Fibroblast of skin of back (primary cell): Measurements from ENCODE around the gene DNAH7.
A peak's percentile ranks its signal among the peaks of the same experiment; 100 is the strongest.
"Not testable (repeated sequence)": the region's sequence is repeated elsewhere in the genome, so short reads cannot be mapped to it uniquely, and the experiment has no call there.

Experiments
- DNase-seq: peaks from one replicate; pipeline ENCODE4 v3.0.0-alpha.2; 2013

DNAH7 gene

GRCh38 chr2:195967336-195967735, 101.3 kb downstream of the DNAH7 start:
- peak; percentile 26 for DNase-seq

DNA sequence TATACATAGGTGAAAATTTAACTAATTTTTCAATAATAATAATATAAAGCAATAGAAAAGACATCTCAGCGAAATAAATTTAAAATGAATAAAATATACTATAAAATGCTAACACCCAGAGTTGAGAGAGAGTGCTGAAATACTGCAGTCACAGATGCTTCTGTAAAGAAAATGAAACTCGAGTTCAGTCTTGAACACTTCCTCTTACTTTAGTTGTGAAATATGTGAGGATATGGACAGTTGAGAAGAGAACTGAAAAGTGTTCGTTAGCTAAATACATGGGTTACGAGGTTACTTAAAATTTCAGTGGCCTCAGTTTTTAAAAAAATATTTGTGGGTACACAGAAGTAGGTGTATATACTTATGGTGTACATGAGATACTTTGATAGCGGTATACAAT, 106.8 kb downstream of the DNAH7 start:
- DNase-seq: no peak

DNA sequence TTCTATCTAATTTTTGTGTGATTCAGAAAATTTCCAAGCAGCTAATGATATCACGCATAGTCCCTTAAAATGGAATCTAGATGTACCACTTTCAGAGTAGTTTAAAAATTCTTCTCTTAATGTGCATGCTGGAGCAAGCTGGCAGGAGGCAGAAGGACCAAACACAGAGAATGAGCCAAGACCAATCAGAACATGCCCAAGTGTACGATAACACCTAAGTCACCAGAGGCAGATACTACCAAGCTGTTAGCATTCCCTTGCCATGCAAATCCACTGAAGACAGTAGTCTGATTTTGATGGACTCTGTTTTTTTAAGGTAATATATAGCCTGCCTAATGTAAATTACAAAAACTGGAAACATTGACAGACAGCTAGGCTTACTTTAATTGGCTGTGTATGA, 109.3 kb downstream of the DNAH7 start:
- DNase-seq: no peak

GRCh38 chr2:195956725-195957124, 111.9 kb downstream of the DNAH7 start:
- no peak for DNase-seq

GRCh38 chr2:195945056-195945455, 123.6 kb downstream of the DNAH7 start:
- DNase-seq: no peak

GRCh38 chr2:195937176-195937575, 131.5 kb downstream of the DNAH7 start:
- no peak for DNase-seq

DNA sequence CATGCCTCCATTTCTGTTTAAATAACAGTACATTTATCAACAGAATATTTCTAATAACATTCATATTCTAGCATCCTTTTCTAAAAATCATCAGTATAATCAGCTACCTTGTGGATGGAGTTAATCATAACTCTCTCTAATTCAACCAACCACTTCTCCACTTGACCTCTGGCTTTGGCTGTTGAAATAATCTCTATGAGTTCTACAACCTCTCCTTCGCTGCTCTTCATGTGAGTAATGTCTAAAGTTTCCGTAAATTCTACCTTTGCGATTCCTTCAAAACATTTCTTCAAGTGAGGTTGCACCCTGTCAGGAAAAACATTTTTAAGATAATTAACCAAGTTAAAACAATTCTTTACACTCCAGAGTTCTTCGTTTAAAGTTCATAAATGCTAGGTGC, 134.2 kb downstream of the DNAH7 start:
- DNase-seq: no peak

DNA sequence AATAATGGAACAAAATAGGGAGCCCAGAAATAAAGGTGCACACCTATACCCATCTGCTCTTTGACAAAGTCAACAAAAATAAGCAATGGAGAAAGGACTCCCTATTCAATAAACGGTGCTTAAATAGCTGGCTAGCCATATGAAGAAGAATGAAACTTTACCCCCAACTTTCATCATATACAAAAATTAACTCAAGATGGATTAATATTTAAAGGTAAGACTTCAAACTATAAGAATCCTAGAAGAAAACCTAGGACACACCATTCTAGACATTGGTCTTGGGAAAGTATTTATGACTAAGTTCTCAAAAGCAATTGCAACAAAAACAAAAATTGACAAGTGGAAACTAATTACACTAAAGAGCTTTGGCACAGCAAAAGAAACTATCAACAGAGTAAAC, 139.1 kb downstream of the DNAH7 start:
- DNase-seq: no peak

- no peak for DNase-seq
Observed at GRCh38 chr2:195925120-195925519, 143.5 kb downstream of the DNAH7 start.

- no peak for DNase-seq
Observed at GRCh38 chr2:195923889-195924288, 144.7 kb downstream of the DNAH7 start.

GRCh38 chr2:195917021-195917600, 151.5 kb downstream of the DNAH7 start:
- DNase-seq: not testable (repeated sequence)

DNA sequence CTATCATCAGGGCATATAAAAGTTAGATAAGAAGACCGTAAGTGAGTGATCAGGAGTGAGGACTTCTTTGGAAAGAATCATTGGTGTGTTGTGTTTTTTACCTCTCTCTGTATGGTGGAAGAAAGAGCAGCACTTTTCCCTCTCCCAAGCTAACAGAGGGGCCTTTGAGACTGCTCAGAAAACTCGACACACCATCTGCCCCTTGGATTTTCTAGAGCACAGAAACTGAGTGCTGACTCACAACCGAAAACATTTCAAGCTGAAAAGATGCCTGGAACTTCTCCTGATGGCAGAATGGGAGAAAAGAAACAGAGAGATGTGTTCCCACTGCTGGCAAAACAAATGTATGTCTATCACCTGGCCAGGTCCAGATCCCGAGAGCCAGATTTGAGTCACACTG, 156.6 kb downstream of the DNAH7 start:
- DNase-seq: no peak

DNA sequence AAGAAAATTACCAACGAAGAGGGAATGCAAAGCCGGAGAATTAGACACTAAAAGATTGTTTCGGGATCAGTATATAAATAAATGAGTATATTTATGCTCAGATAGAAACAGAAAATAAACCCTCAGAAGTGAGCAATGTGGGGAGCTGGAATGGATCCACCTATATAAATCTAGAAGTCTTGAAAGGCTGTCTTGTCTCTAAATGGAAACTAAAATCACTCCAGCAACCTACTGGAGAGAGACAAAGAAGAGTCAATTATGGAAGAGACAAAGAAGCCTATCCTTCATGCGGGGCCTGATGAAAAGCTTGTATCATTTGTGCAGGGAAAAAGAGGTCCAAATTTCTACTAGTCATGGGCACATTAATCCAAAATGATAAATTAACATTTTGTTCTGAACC, 158.1 kb downstream of the DNAH7 start:
- DNase-seq: no peak

DNA sequence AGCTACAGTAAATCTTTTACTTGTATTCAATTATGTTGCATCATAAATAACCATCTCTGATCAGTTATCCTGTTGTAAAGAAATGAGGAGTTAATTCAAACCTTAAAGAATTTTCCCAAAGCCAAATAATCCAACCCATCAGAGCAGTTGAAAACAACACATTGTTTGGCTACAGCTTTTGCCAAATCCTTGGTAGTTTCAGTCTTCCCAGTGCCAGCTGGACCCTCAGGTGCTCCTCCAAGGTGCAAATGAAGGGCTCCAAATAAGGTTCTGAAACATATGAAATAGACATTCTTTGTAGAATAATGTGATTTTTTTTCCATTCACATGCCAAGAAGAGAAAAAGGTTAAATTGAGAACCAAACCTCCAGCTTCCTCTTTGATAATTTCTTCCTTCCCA, 158.7 kb downstream of the DNAH7 start:
- no peak for DNase-seq

DNA sequence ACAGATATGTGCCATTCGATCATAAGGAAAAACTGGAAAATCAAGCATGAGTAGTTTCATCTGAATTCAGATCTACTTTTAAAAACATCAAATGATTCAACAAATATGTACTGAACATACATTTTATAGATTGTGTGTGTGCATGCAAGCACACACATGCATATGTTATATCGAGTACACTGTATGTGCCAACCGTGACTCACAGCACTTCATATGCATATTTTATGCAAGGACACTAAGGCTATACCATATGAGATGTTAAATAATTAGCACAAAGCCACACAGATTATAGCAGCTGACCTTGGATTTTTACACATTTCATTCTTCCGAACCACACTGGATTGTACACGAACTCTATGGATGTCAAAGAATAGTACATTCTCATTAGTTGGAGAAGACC, 161.2 kb downstream of the DNAH7 start:
- DNase-seq: no peak

DNA sequence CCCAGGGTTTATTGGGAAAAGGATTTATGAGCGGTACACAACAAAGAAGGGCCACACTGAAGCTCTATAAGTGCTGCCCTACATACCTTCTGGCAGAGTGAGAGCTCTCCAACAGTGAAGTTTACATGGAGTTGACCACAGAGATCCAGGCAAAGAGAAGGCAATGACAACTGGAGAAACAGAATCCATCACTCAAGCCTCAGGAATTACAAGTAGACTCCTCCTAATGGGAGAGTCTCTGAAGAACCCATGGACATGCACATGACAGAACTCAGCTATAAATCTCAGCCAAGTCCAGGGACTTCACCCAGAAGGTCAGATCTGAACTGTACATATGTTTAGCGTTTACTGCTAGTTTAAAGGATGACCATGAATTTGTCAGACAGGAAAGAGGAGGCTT, 164.7 kb downstream of the DNAH7 start:
- no peak for DNase-seq

GRCh38 chr2:195902857-195903256, 165.8 kb downstream of the DNAH7 start:
- DNase-seq: no peak

- DNase-seq: peak; percentile 25
Observed at GRCh38 chr2:195899226-195899625, 169.4 kb downstream of the DNAH7 start.

DNA sequence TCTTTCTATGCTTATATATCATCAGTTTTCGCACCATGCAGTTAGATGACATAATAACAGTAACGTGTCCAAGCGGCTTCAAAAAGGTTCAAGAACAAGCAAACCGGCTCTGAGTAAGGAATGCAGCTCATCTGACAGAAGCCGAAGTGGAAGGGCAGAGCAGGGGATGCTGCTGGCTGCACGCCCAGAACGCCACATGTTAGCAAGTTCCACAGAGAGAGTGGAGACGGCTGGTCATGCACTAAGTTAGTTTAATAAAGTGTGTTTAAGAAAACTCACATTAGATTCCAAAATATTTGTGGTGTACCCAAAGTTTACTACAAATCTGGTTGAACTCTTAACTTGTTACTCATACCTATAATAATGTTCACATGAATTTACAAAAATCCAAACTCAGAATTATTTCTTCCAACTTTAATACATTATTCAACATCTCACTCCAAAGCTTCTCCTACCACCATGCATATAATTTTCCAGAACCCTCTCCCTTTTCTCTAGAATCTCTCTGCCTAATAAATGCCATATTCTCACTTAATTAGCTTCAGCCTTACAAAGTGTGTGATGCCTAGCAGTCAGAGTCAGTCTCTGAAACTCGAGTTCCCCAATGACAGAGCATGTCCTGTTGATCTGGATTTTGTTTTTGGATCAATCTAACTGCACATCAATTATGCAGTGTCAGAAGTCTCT, 170.0 kb downstream of the DNAH7 start:
- DNase-seq: peak; percentile 98

GRCh38 chr2:195891081-195891480, 177.6 kb downstream of the DNAH7 start:
- no peak for DNase-seq

GRCh38 chr2:195879153-195879552, 189.5 kb downstream of the DNAH7 start:
- no peak for DNase-seq

DNA sequence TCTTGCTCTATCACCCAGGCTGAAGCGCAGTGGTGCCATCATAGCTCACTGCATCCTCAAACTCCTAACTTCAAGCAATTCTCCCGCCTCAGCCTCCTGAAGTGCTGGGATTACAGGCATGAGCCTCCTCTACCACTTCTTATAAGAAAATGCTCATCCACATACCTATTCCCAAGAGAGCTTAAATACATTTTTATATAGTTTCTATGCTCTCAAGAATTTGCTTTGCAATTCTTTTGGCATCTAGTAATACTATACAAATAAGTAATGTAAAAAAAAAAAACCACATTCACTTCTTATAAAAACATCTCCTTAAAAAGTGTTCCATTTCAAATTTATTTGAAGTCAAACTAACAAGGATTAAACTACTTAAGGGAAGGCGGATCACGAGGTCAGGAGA, 197.3 kb downstream of the DNAH7 start:
- DNase-seq: peak; percentile 95

DNA sequence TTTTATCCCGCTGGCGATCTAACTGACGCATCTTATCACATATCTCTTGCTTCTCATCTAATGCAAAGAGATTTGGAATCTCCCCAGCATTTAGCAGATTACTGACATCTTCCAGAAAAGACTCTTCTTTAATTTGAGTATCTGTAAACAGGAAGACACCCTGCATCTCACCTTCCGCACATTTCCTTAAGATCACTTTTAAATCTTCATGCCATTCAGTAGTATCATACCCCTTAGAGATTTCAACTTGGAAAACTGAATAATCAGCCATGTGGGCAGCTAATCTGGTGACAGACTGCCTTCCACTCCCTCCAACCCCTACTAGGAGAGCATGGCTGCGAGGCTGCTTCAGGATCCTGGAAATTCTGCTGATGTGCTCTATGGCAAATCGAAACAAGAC, 204.3 kb downstream of the DNAH7 start:
- no peak for DNase-seq

- no peak for DNase-seq
Observed at GRCh38 chr2:195863564-195863963, 205.1 kb downstream of the DNAH7 start.

DNA sequence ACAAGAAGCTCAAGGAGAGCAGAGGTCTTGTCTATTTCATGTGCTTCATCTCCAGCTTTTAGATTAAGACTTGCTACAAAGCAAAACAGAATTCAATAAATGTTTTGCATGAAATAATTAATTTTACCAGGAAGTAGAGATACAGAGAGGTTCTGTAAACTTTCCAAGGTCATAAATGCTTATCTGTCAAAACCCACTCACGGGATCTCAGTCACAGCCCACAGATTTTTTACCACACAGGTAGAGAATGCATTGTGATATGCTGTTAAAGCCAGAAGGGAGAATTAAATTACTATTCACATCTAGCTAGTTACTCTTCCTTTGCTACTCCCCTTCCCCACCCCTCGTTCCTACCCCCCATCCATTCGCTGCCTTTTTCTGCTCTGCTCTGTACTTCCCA, 205.5 kb downstream of the DNAH7 start:
- no peak for DNase-seq
